HG03025 (cell line): ENCODE data around the gene TBC1D22A.

Experiments
- ATAC-seq: cut with Tn5 transposase; IDR thresholded peaks from one replicate; pipeline ENCODE4 v1.9.1; 2021; ENCODE audit warnings: mild to moderate bottlenecking, moderate library complexity; ENCODE audit not compliant: unreplicated experiment, low FRiP score

The TBC1D22A gene

GRCh38 chr22:47198801-47199251 lies 436.4 kb downstream of the TBC1D22A start:
- no peak for ATAC-seq

GRCh38 chr22:47199261-47199978 lies 437.0 kb downstream of the TBC1D22A start:
- no peak for ATAC-seq

GRCh38 chr22:47199979-47200272 lies 437.5 kb downstream of the TBC1D22A start:
- ATAC-seq = no peak

GRCh38 chr22:47200273-47201051 lies 438.0 kb downstream of the TBC1D22A start:
- ATAC-seq = no peak

- ATAC-seq = no peak
These were observed 438.9 kb downstream of the TBC1D22A start for GRCh38 chr22:47201186-47201995.

GRCh38 chr22:47201996-47202818 lies 439.8 kb downstream of the TBC1D22A start:
- no peak for ATAC-seq

GRCh38 chr22:47202819-47203553 lies 440.5 kb downstream of the TBC1D22A start:
- ATAC-seq = no peak

- ATAC-seq = no peak
These were observed 441.1 kb downstream of the TBC1D22A start for GRCh38 chr22:47203554-47203991.

- ATAC-seq = no peak
These were observed 441.8 kb downstream of the TBC1D22A start for GRCh38 chr22:47204002-47204979.

- no peak for ATAC-seq
These were observed 442.6 kb downstream of the TBC1D22A start for GRCh38 chr22:47205081-47205491.

- ATAC-seq = no peak
These were observed 443.1 kb downstream of the TBC1D22A start for GRCh38 chr22:47205554-47205953.

GRCh38 chr22:47206164-47206563 lies 443.7 kb downstream of the TBC1D22A start:
- ATAC-seq = no peak

GRCh38 chr22:47206666-47207218 lies 444.3 kb downstream of the TBC1D22A start:
- no peak for ATAC-seq

GRCh38 chr22:47207387-47207786 lies 444.9 kb downstream of the TBC1D22A start:
- no peak for ATAC-seq

GRCh38 chr22:47207846-47208554 lies 445.6 kb downstream of the TBC1D22A start:
- no peak for ATAC-seq

GRCh38 chr22:47208630-47209029 lies 446.2 kb downstream of the TBC1D22A start:
- no peak for ATAC-seq

GRCh38 chr22:47209040-47209514 lies 446.6 kb downstream of the TBC1D22A start:
- no peak for ATAC-seq
